Right kidney (tissue), 1 donor: ENCODE measurements around the gene C7orf57.

ENCODE experiments used
- DNase-seq: peaks from one replicate; pipeline ENCODE4 v3.0.0-alpha.2; 2016

The C7orf57 gene

DNA sequence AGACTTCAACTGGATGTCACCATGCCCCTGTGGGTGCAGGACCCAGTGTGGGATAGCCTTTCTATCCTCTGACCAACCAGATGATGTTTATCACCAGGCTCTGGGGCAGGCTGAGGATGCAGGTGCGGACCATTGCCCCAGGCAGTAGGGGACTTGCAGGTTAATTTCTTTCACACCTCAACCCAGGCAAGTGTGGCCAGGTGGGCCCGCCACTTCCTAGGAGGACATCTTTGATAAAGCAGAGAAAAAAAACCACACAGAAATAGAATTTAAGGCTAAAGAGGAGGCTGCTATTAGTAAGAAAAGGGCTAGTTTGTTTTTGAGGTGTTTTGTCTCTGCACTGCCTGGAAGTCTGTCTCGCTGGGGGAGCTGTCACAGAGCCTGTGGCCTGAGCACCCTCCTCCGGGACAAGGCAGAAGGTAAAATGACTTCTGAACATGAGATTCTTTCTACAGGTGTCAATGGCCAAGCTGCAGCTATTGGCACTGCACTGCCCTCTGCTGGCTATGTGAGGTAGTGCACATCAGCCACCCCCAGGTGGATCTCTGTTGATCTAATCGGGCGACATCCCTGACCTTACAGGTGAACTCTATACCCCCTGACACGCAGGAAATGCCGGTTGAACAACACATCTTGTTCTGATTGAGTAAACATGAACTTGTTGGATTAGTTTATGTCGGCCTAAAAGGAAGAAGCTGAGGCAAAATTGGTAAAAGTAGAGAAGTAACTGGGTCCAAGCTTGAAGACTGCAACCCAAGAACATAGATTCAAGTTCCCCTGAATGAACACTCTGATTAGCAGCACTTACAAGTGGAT lies 74.7 kb downstream of the C7orf57 start:
- DNase-seq: peak; percentile 59

DNA sequence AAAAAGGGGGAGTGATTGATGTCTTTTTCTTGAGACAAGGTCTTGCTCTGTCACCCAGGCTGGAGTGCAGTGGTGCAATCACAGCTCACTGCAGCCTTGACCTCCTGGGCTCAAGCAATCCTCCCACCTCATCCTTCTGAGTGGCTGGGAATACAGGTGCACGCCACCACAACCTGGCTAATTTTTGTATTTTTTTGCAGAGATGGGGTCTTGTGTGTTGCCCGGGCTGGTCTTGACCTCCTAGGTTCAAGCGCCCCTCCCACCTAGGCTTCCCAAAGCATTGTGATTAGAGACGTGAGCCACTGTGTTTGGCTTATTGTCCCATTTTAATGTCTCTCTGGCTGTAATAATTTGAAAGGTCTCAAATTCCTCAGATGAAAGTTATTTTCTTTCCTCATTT lies 75.5 kb downstream of the C7orf57 start:
- no peak for DNase-seq
